HepG2 (cell line): ENCODE measurements around the gene GPR162. TPM values are rescaled to one million over a fixed set of nuclear protein-coding genes. Genes with fewer than 3 reads are reported as not detected.
A peak's percentile ranks its signal among the peaks of the same experiment; 100 is the strongest.

Experiments
- FOSL1 ChIP-seq: sonication (generic); formaldehyde crosslinking; IDR thresholded peaks from 2 replicates; pipeline ENCODE4 v1.9.0; 2021; ENCODE audit warnings: missing genetic modification reagents, borderline replicate concordance
- FOXO1 ChIP-seq: sonication (generic); formaldehyde crosslinking; IDR thresholded peaks from 2 replicates; pipeline ENCODE4 v1.4.0; 2020; ENCODE audit warnings: missing genetic modification reagents
- MAFG ChIP-seq: sonication (generic); formaldehyde crosslinking; IDR thresholded peaks from 2 replicates; pipeline ENCODE4 v1.5.1; 2020; ENCODE audit warnings: mild to moderate bottlenecking, missing genetic modification reagents
- MIER3 ChIP-seq: IDR thresholded peaks from 2 replicates; pipeline ENCODE4 v1.6.1; 2016; ENCODE audit warnings: missing compliant biosample characterization, borderline replicate concordance
- NFATC3 ChIP-seq: sonication (generic); formaldehyde crosslinking; IDR thresholded peaks from 2 replicates; pipeline ENCODE4 v1.5.1; 2020; ENCODE audit warnings: mild to moderate bottlenecking, missing genetic modification reagents
- ONECUT2 ChIP-seq: sonication (generic); formaldehyde crosslinking; IDR thresholded peaks from 2 replicates; pipeline ENCODE4 v1.4.0; 2020; ENCODE audit warnings: missing genetic modification reagents
- PLRG1 ChIP-seq: fragments of 450-650 bp; conservative IDR thresholded peaks from 2 replicates; pipeline ENCODE4 v1.6.1; 2016
- POGZ ChIP-seq: sonication (generic); formaldehyde crosslinking; IDR thresholded peaks from 2 replicates; pipeline ENCODE4 v1.4.0; 2020; ENCODE audit warnings: mild to moderate bottlenecking, missing genetic modification reagents
- SNRNP70 ChIP-seq: fragments of 200-400 bp; formaldehyde crosslinking; IDR thresholded peaks from 2 replicates; pipeline ENCODE4 v1.6.1; 2017; ENCODE audit warnings: mild to moderate bottlenecking, low read depth, low read length, moderate library complexity
- TEAD3 ChIP-seq: optimal IDR thresholded peaks from 2 replicates; pipeline ENCODE3; 2016; ENCODE audit warnings: borderline replicate concordance
- TMF1 ChIP-seq: sonication (generic); formaldehyde crosslinking; IDR thresholded peaks from 2 replicates; pipeline ENCODE4 v1.8.1; 2022; ENCODE audit warnings: low read depth, missing genetic modification reagents
- TRIM24 ChIP-seq: sonication (generic); formaldehyde crosslinking; IDR thresholded peaks from 2 replicates; pipeline ENCODE4 v1.8.0; 2022; ENCODE audit warnings: mild to moderate bottlenecking, missing genetic modification reagents
- ZNF17 ChIP-seq: sonication (generic); formaldehyde crosslinking; IDR thresholded peaks from 2 replicates; pipeline ENCODE4 v1.5.0; 2020; ENCODE audit warnings: mild to moderate bottlenecking, missing genetic modification reagents
- ZNF496 ChIP-seq: sonication (generic); formaldehyde crosslinking; IDR thresholded peaks from 2 replicates; pipeline ENCODE4 v1.8.1; 2023; ENCODE audit warnings: mild to moderate bottlenecking, moderate library complexity, missing genetic modification reagents; ENCODE audit not compliant: insufficient replicate concordance
- ZNF768 ChIP-seq: sonication (generic); formaldehyde crosslinking; IDR thresholded peaks from 2 replicates; pipeline ENCODE4 v1.4.0; 2020; ENCODE audit warnings: missing genetic modification reagents
- ZNF878 ChIP-seq: sonication (generic); formaldehyde crosslinking; IDR thresholded peaks from 2 replicates; pipeline ENCODE4 v1.8.1; 2023; ENCODE audit warnings: mild to moderate bottlenecking, missing genetic modification reagents, moderate library complexity
- polyA plus RNA-seq, 8 experiments: library from polyadenylated mRNA; depleted of rRNA in 3 of 8; stranded (reverse) in 7 of 8; unstranded in 1 of 8; fragments of >200 nt; fragmentation: Illumina TruSeq in 4 of 8; extraction: Trizol in 4 of 8; gene quantifications; 2 replicates each; pipeline versions ENCODE4 v1.2.1 to v1.2.3, GENCODE V29; 2011 to 2016; ENCODE audit warnings: low read depth in 4 of 8, missing spikeins in 1 of 8, mixed read lengths in 1 of 8; ENCODE audit not compliant: insufficient read depth in 1 of 8
- total RNA-seq, 5 experiments: library from RNA; depleted of rRNA; stranded (reverse); fragments of >200 nt; fragmentation: Illumina TruSeq; extraction: Trizol; gene quantifications; 2 replicates each; pipeline ENCODE4 v1.2.3, GENCODE V29; 2016; ENCODE audit warnings: low read depth in 1 of 5
- TF ChIP-seq, protein P1 (sequence below): sonication (generic); formaldehyde crosslinking; conservative IDR thresholded peaks from 2 replicates; pipeline ENCODE4 v1.4.0; 2020; ENCODE audit warnings: mild to moderate bottlenecking, missing genetic modification reagents, moderate library complexity
- TF ChIP-seq, protein P2 (sequence below): sonication (generic); formaldehyde crosslinking; IDR thresholded peaks from 2 replicates; pipeline ENCODE4 v1.4.0; 2020; ENCODE audit warnings: mild to moderate bottlenecking, missing genetic modification reagents
- TF ChIP-seq, protein P3 (sequence below): IDR thresholded peaks from 2 replicates; pipeline ENCODE4 v1.6.1; 2016
- TF ChIP-seq, protein P4 (sequence below): sonication (generic); formaldehyde crosslinking; IDR thresholded peaks from 2 replicates; pipeline ENCODE4 v1.4.0; 2020; ENCODE audit warnings: missing genetic modification reagents, mild to moderate bottlenecking, borderline replicate concordance
- TF ChIP-seq, protein P5 (sequence below): sonication (generic); formaldehyde crosslinking; IDR thresholded peaks from 2 replicates; pipeline ENCODE4 v1.4.0; 2020; ENCODE audit warnings: missing genetic modification reagents

Gene GPR162
- total and polyA plus RNA-seq, 2 of the 13 experiments (the other 11 are each of a cell fraction or from before 2014, with no cell fraction given): 0.08 TPM; not detected in 1

DNA sequence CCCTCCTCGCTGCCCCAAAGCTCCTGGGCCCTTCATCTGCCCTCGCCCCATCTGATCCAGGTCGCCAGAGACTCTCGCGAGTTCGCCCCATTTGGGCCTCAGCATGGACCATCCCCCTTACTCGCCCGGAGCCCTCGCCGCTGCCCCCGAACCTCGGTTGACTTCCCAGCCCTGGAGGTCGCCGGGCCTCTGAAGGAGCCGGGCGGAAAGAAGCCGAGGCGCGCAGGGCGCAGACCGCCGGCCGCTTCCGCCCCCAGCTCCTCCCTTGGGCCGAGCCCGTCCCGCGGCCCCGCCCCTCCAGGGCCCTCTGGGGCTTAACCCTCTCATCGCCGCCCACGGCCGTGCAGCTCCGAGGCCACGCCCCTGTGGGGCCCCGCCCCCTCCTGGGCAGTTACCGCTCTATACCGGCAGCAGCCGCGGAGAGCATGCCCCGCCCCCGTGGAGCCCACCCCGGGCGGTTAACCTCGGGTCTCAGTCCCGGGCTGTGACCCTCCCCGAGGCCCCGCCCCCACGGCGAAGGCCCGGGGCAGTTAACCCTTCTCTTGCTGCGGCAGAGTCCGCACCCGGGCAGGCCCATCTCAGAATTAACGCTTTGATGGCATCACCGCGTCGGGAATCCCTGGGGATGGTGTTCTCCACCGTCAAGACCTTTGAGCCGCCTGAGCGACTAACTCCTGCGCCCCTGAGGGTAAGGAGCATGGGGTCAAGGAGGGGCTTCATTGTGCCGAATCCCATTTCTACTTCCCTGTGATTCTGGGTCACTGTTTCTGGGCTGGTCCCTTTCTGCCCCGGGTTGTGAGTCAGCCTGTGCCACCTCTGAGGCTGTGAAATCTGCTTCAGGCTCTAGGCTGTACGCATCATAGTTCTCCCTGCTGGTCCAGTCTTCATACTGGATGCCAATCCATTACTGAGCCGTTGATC lies 51.7 kb downstream of the GPR162 start, which contains the start of gene SPSB2 (continued):
- TF ChIP-seq POGZ (CRISPR knock-in tag): peak; percentile 68
- TF ChIP-seq ONECUT2 (CRISPR knock-in tag): no peak
- TF ChIP-seq, protein P1, sequence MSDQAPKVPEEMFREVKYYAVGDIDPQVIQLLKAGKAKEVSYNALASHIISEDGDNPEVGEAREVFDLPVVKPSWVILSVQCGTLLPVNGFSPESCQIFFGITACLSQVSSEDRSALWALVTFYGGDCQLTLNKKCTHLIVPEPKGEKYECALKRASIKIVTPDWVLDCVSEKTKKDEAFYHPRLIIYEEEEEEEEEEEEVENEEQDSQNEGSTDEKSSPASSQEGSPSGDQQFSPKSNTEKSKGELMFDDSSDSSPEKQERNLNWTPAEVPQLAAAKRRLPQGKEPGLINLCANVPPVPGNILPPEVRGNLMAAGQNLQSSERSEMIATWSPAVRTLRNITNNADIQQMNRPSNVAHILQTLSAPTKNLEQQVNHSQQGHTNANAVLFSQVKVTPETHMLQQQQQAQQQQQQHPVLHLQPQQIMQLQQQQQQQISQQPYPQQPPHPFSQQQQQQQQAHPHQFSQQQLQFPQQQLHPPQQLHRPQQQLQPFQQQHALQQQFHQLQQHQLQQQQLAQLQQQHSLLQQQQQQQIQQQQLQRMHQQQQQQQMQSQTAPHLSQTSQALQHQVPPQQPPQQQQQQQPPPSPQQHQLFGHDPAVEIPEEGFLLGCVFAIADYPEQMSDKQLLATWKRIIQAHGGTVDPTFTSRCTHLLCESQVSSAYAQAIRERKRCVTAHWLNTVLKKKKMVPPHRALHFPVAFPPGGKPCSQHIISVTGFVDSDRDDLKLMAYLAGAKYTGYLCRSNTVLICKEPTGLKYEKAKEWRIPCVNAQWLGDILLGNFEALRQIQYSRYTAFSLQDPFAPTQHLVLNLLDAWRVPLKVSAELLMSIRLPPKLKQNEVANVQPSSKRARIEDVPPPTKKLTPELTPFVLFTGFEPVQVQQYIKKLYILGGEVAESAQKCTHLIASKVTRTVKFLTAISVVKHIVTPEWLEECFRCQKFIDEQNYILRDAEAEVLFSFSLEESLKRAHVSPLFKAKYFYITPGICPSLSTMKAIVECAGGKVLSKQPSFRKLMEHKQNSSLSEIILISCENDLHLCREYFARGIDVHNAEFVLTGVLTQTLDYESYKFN (CRISPR knock-in tag): peak; percentile 65
- no peak for TF ChIP-seq TRIM24 (CRISPR knock-in tag)
- TF ChIP-seq FOSL1 (CRISPR knock-in tag): no peak
- no peak for TF ChIP-seq MIER3
- peak; percentile 38 for TF ChIP-seq TEAD3 (CRISPR knock-in tag)
- TF ChIP-seq, protein P2, sequence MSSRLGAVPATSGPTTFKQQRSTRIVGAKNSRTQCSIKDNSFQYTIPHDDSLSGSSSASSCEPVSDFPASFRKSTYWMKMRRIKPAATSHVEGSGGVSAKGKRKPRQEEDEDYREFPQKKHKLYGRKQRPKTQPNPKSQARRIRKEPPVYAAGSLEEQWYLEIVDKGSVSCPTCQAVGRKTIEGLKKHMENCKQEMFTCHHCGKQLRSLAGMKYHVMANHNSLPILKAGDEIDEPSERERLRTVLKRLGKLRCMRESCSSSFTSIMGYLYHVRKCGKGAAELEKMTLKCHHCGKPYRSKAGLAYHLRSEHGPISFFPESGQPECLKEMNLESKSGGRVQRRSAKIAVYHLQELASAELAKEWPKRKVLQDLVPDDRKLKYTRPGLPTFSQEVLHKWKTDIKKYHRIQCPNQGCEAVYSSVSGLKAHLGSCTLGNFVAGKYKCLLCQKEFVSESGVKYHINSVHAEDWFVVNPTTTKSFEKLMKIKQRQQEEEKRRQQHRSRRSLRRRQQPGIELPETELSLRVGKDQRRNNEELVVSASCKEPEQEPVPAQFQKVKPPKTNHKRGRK (CRISPR knock-in tag): no peak
- TF ChIP-seq ZNF768: no peak; the same call in 1 of the 2 replicates
- TF ChIP-seq, protein P3, sequence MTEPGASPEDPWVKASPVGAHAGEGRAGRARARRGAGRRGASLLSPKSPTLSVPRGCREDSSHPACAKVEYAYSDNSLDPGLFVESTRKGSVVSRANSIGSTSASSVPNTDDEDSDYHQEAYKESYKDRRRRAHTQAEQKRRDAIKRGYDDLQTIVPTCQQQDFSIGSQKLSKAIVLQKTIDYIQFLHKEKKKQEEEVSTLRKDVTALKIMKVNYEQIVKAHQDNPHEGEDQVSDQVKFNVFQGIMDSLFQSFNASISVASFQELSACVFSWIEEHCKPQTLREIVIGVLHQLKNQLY (CRISPR knock-in tag): 0 out of 2 replicates have a peak, but pooled peaks have one; percentile 43
- no peak for TF ChIP-seq ZNF17 (CRISPR knock-in tag)
- TF ChIP-seq TMF1 (CRISPR knock-in tag): no peak
- TF ChIP-seq, protein P4, sequence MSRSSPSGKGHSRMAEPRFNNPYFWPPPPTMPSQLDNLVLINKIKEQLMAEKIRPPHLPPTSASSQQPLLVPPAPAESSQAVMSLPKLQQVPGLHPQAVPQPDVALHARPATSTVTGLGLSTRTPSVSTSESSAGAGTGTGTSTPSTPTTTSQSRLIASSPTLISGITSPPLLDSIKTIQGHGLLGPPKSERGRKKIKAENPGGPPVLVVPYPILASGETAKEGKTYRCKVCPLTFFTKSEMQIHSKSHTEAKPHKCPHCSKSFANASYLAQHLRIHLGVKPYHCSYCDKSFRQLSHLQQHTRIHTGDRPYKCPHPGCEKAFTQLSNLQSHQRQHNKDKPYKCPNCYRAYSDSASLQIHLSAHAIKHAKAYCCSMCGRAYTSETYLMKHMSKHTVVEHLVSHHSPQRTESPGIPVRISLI: no peak
- no peak for TF ChIP-seq PLRG1
- TF ChIP-seq ZNF496: no peak
- no peak for TF ChIP-seq FOXO1 (CRISPR knock-in tag)
- TF ChIP-seq, protein P5, sequence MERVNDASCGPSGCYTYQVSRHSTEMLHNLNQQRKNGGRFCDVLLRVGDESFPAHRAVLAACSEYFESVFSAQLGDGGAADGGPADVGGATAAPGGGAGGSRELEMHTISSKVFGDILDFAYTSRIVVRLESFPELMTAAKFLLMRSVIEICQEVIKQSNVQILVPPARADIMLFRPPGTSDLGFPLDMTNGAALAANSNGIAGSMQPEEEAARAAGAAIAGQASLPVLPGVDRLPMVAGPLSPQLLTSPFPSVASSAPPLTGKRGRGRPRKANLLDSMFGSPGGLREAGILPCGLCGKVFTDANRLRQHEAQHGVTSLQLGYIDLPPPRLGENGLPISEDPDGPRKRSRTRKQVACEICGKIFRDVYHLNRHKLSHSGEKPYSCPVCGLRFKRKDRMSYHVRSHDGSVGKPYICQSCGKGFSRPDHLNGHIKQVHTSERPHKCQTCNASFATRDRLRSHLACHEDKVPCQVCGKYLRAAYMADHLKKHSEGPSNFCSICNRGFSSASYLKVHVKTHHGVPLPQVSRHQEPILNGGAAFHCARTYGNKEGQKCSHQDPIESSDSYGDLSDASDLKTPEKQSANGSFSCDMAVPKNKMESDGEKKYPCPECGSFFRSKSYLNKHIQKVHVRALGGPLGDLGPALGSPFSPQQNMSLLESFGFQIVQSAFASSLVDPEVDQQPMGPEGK (CRISPR knock-in tag): peak; percentile 87
- no peak for TF ChIP-seq NFATC3 (CRISPR knock-in tag)
- no peak for TF ChIP-seq MAFG (CRISPR knock-in tag)
- TF ChIP-seq SNRNP70: no peak
- no peak for TF ChIP-seq ZNF878 (CRISPR knock-in tag)
